NCI-H1694 treated with DMSO at 0.1 percent for 48 hours (cell line): Measurements from ENCODE around the gene PLD5.
"Not testable (repeated sequence)": the region's sequence is repeated elsewhere in the genome, so short reads cannot be mapped to it uniquely, and the experiment has no call there.

Experiments used
- DNase-seq: peaks from one replicate; lab custom pipeline; 2025; lab: John Stamatoyannopoulos, UW

The PLD5 gene

DNA sequence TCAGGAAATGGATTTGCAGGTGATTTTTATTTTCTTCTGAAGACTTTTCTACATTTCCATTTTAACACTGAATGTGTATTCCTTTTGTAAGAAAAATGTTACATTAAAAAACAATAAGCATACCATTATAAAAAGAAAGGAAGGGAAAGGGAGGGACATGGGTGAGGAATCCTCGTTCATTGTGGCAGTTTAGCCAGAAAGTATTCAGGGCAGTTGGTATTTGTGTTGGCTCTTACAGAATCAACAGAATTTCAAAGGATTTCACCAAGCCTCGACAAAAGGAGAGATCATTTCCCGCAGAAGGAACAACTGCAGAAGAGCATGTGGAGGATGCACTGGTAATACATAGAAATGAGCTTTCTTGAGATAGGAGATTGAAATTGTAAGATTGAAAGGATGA lies 35.0 kb downstream of the PLD5 start:
- DNase-seq = no peak

DNA sequence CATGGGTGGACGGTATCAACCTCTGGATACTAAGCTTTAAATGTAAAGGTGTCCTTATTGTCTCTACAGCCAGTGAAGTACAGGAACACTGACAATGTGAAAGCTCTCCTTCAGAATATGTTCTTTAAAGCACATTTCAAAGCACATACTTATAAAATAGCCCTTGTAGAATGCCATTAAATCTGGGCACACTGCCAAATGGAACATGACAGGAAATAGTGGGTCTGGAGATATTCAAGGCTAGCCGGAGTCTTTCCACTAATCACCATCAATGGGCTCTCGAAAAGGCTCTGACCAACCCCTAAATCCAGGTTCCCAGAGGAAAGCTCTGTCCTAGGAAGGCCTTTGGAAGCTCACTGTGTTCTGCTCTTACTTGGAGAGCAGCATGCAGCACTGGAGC lies 46.6 kb downstream of the PLD5 start:
- DNase-seq = no peak

DNA sequence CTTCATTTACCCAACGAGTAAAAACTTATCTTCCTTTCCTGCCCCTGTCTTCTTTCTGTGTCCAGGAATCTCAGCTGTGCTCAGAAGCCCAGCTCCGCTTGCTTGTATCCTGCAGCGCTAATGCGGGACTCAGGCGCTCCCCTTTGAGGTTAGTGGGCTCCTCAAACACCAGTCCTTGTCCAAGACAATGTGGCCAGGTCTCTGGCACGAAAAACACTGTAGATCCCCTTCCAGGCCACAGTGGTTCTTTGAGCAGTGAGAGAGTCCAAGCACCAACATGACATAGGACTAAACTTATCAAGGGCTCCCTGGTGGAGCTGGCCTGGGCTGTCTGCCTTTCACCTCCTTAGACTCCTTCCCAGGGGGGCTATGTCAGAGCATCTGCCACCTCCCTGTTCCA lies 53.7 kb downstream of the PLD5 start:
- DNase-seq = no peak

DNA sequence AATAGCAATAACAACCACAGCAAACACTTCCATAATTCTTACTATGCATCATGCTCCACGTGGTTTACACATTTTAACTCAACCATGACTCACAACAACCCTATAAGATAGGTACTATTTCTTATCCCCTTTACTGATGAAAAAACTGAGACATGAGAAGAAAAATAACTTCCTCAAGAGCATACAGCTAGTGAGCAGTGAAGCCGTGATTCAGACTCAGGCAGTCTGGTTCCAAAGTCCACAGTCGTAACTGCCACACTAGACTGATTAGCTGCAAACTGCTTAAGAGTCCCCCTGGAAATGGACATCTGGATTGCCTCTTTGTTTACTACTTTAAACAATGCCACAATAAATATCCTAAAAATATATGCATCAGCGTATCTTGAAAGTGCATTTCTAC lies 55.7 kb downstream of the PLD5 start:
- no peak for DNase-seq

DNA sequence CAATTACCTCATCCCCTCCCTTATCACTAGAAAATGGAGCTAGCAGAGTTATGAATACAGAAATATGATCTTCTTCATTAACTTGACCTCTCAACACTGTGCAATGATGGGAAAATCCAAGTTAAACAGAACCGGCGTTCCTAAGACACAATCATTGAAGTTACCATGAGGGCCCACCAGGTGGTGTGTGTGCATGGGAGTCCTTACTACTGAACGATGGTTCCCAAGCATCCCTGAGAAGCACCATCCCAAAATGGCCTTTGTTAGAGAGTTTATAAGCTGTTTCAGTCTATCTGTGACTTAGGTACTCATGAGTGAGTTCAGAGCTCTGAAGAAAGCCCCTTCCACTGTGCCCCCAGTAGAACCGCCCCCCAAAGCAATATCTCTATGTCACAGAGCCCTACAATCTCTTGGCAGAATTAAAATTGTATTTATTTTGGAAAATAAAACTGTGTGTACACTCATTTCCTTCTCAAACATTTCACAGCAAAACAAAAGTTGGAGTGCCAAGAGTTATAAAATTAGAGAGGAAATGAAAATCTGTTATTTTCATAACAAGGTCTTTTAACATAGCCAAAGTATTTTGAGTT lies 56.8 kb downstream of the PLD5 start:
- peak; percentile 80 for DNase-seq

DNA sequence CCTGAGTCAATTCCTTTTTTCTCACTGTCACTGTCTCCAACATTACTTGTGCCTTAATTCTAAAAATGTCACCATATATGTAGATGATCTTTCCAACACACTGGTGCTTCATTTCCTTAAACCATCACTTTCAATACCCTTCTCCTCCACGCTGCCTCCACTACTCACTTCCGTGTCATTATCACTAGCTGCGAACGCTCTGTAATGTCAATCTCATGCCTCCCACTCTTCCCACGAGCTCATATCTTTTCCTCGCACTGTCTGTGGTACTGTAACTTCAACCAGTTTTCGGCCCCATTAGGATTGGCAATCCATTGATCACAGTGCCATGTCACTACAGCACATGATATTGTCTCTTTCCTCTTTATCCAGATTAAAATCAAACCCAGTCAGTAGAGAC lies 61.6 kb downstream of the PLD5 start:
- no peak for DNase-seq

DNA sequence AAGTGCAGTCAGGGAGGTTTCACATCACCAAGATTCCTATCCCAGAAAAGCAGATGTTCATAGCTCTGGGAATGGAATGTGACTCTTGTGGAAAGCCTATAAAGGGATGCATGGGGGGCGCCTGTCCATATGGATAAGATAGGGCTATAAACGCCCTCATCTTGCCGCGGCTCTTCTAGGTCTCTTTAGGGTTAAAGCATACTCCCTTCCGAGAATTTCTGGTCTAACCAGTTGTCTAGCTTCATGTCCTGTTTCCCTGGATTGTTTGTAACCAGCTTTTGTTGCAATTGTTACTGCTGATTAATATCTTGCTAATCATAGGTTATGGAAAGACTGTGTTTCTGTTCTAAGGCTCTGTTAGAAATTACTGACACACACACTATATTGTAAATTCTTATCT lies 64.8 kb downstream of the PLD5 start:
- not testable (repeated sequence) for DNase-seq

DNA sequence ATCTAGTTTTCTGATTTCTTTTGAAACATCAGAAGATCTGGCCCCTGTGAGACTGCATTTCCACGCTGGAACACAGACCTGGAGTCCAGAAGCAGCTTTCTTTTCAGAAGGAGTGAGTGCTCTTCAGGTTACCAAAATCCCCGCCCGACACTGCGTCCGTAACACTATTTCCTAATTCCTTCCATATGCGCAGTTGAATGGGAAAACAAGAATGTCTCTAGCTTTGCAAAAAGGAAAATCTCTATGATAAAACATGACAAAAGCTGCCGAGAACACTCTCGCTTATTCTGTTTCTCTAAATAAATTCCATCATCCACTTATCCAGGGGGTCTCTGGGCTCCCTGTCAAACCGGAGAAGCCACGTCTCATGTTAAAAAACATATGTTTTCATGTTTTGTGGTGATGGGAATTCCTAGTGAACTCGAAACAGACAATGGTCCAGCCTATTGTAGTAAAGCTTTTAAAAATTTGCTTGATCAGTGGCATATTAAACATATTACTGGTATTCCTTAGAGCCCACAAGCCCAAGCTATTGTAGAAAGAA lies 67.7 kb downstream of the PLD5 start:
- DNase-seq = no peak

DNA sequence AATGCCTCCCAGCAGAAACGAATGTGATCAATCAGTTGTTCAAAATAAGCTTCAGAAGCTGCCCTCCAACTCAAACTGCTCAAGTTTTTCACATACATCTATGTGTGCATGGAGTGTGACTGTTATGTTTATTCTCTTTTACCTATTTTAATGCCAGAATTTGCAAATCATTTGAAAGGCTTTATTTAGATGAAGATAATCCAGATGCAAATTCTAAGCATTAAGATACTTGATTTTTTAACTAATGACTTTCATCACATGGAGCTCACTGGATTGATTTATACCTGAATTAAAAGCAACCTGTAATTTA lies 69.5 kb downstream of the PLD5 start:
- DNase-seq = no peak

DNA sequence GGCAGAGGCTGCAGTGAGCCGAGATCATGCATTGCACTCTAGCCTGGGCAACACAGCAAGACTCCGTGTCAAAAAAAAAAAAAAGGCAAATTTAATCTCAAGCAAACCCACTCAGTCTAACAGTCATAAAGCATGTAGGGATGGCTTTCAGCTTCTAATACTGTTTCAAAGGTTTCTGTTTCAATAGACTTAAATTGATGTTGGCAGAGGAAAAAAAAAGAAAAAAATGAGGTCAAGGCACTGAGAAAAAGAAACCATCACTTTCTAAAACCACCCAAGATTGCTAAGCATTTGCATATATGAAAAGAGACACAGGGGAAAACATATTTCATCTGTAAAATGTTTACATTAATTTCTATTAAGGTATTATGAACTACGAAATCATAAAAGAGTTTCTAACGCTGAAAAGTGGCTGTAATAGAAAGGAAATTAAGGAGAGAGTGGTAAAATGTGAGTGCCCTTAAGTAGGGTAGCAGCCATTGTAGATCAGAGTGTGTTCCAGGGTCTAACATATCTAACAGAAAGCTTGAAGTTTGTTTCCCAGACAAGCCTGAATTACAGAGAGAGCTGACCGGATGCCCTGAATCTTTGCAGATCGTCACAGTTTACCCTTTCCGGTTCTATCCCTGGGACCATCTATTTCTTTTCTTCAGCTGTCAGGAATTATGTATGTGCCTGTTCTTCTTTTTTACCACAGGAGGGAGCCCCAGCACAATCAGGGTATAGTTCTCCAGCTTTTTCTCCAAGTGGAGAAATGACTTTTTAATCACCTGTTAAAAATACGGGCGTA lies 70.0 kb downstream of the PLD5 start:
- peak; percentile 78 for DNase-seq

DNA sequence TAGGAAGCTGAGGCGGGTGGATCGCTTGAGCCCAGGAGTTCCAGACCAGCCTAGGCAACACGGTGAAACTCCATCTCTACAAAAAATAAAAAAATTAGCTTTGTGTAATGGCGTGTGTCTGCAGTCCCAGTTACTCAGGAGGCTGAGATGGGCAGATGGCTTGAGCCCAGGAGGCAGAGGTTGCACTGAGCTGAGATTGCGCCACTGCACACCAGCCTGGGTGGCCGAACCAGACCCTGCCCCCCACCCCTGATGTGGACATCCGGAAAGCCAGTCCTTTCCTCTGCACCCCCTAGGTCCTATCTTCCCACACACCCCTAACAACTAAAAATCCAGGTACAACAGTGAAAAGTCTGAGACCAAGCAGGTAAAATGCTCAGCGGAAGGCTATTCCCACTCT lies 71.9 kb downstream of the PLD5 start:
- no peak for DNase-seq

DNA sequence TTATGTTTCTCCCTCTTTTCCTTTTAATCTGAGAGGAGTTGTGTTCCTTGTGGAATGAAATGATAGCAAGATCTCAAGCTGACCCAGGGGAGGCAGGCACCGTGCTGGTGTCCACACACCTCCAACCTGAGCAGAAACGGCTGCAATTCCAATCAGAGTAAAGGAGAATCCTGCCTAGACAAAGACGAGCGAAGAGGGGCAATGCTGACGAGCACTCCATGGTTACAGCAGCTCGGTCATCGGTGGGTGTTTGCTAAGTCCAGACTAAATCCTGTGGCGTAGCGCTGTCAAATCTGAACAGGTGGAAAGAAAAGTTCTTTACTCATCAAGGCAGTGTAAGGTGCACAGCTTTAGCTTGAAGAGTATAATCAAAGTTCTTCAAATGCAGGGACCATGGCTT lies 74.8 kb downstream of the PLD5 start:
- DNase-seq = no peak

DNA sequence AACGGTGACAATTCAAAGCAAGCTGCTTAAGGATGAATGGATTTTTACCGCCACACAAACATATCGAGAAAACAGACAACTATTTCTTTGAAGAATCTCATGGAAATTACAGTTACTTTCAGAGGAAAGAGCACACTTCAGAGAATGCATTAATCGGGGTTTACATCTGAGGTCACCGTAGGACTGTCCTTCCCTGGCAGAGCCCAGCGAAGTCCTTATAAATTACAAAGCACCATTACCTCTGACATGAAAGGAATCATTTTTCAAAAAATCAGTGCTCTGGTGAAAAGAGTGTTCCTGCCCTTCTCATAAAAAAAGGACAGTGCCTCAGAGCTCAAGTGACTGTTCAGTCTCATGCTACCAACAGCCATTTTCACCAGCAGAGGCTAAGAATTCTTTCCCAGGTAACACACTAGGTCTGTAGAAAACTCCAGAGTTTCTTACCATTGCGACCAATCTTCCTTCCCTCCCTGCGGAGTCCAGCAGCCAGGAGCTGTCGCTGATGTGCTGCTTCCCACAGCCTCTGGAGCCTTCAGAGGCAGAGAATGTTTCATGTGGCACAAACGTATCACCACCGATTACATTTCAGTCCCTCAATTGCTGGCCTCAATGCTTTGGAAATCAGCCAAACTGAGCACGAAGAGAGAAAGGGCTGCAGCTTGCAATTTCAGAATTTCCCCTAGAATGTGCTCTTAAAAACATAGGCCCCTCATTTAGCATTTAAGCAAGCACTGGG lies 75.4 kb downstream of the PLD5 start:
- peak; percentile 18 for DNase-seq

DNA sequence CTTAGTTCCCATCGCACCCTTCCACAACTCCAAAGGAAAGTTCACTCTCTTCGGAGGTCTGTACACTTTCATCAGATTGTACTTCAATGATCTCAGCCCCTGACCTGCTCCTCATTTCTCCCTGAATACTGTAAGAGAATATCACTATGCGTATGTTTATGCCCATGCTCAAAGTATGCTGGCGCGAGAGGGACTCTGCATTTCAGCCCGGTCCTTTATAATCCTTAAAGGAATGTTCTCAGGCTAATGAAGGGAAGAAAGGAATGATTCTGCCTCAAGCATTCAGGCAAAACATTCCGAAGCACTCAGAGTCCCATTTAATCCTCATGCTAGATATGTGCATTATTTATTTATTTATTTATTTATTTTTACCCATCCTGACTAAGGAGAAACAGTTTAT lies 76.8 kb downstream of the PLD5 start:
- DNase-seq = no peak

DNA sequence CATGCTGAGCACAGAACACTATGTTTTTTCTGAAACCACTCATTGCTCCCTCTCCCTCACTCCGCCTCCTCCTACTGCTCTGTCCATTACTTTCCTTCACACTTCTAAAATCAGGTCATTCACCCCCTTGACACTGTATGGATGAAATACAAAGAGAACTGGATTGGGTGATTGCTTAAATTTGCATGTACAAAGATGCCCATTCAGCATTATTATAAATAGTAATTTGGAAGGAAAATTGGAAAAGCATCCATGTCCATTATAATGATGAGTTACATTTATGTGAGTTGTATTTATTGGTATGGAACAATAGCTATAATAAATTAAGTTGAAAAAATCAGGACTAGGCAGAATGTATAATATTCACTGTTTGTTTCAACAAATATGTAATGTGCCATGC lies 83.7 kb downstream of the PLD5 start:
- DNase-seq = no peak

DNA sequence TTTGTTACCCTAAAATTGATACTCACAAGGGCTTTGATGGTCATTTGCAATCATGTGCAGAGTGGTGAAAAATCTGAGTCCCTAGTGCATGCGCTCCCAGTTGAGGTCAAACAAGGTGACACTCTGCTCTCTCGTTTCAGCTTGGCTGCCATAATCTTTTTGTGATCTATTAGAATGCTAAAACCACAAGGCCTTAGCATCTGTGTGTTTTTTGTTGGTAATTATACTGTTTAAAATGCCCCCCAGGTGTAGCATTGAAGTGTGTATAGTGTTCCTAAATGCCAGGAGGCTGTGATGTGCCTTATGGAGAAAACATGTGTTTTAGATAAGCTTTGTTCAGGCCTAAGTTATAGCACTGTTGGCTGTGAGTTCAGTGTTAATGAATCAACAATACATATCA lies 89.3 kb downstream of the PLD5 start:
- peak; percentile 17 for DNase-seq

DNA sequence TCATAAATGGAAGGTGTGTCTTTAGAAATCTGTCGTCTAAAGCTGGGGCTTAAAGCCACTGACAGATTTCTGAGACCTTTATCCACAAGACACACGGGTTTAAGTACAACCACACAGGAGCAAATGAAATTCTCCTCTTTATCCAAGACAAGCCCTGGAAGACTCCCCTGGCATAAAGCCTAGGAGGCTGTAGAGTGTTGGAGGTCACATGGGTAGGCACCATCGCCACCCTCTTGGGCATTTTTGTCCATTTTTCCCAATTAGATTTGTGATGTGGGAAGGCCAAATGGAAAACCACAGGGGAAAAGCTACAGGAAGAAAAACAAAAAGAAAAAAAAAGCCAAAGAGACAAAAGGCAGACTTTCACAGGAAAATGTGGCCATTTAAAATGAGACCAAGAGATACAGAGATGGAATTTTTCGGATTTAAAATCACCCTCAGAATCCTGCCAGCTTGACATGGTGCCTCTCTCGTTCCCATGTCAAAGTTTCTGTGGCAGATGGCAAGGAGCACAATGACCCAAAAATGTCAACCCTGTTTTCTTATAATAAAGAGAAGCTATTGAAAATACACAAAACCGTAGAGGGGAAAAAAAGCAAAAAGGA lies 91.9 kb downstream of the PLD5 start:
- no peak for DNase-seq

DNA sequence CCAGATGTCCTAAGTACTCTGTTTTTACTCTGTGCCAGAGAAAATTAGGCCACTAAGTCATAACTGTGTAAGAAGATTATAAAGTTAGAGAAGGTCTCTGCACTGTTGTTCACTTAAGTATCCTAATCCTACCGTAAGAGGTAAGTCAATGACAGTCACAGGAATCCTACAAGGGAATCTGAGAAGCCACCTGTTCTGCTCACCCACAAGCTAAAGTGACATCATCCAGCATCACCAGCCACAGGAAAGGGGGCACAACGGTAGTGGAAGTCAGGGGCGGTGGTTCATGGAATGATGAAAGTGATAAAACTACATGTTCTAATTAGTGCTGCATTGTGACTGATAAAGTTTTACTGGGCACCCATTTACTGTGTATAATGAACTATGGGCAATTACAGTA lies 92.7 kb downstream of the PLD5 start:
- no peak for DNase-seq

DNA sequence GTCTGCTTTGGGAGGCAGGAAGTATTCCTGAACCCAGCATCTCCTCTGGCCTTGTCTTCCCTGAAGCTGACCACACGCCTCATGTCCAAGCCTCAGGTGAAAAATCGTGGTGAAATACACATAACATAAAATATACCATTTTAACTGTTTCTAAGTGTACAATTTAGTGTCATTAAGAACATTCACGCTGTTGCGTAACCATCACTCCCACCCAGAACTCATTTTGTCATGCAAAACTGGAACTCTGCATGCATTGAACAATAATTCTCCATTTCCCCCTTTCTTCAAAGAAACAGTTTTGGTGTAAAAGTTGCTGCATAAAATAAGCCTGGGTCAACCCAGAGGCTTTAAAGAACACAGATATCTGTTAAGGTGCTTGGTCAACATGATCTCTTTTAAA lies 93.5 kb downstream of the PLD5 start:
- DNase-seq = no peak

DNA sequence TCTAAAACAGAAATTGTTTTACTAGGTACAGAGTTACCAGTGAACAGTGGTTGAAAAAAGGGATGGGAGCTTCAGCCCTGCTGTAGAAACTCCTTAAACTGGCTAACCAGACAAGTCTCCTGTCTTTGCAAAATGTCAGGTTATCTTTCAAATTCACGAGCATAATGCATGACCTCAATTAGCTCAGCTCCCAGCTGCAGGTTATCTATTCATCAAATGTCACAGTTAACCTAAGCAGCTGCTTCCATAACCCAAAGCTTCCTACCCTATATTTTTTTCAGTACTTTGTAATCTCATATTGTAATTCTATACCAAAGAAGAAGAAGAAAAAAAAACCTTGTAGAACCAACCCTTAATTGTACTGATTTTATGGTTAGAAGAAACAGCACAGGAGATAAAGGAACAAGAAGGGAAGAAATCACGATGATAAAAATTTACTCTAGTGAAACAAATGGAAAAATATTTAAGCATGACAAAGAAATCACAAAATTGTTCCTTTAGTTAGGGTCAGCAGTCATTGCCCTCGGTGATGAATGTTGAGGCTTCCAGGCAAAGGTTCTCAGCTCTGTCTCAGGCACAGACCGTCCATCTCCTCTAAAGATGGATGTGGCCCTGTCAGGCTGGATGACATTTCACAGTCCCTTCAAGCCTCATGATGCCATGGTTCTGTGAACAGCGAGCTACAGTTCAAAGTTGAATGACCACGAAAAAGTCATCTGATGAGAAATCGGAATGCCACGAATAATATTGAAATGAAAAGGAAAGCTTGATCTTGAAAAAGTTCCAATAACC lies 95.9 kb downstream of the PLD5 start:
- DNase-seq = peak; percentile 83

DNA sequence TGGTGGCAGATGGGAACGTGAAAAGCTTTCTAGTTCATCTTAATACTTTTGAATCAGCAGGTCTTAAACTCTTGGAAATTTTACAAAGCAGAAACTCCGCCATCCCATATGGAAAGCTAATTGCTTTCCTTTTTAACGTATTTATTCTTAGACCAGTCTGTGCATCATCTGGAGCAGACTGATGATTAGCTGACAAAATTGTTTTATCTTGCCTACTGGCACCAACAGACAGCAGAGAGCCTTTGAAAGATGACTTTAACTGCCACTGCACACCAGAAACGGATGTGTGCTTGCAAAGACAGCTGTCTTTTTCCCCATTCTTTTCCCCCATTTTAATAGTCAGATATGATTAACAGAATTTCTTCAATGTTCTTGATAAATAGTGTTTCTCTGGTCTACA lies 97.0 kb downstream of the PLD5 start:
- peak; percentile 98 for DNase-seq
